ENCODE results near the gene LRRFIP2. TPM values are rescaled to one million over a fixed set of nuclear protein-coding genes. Genes with fewer than 3 reads are reported as not detected.

The LRRFIP2 gene
- total and polyA plus RNA-seq, 2 donors = 30.0 to 51.0 TPM

- WGBS = 81% methylated on average over 3 of the region's 3 CpGs
- H3K27ac ChIP-seq (ENCODE audit: low read depth) = no peak overlapping the region
- H3K4me3 ChIP-seq (ENCODE audit: low read depth, low read length) = no peak overlapping the region
- no peak for DNase-seq (ENCODE audit: extremely low spot score)
- no peaks in the 10 kb centered on the region for H3K36me3 ChIP-seq (ENCODE audit: insufficient read depth)
- H3K4me1 ChIP-seq (ENCODE audit: insufficient read depth) = no peaks in the 10 kb centered on the region
Measured at GRCh38 chr3:37173806-37174205, 576 bp downstream of the LRRFIP2 start.

DNA sequence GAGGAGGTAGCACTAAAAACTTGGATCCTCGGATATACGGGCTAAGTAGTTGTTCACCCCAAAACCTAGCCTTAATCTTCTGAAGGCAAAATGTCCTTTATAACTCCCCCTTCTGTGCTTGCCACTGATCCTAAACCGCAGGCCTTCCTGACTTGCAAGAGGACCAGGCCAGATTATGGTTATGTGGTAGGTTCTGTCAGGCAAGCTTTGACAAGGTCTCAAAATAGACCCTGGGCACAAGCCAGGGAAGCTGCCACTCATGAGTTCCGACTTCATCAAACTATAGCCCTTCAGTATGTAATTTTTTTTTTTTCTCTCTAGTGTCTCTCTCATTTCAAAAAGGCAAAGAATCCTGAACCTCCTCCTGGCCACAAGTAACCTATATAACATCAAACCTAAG, 3.2 kb downstream of the LRRFIP2 start:
- H3K27ac ChIP-seq (ENCODE audit: low read depth) = no peak overlapping the region
- no peak for DNase-seq (ENCODE audit: extremely low spot score)
- H3K4me1 ChIP-seq (ENCODE audit: insufficient read depth) = no peaks in the 10 kb centered on the region
- WGBS = 68% methylated on average over 4 of the region's 4 CpGs
- no peaks in the 10 kb centered on the region for H3K36me3 ChIP-seq (ENCODE audit: insufficient read depth)
- no peak overlapping the region for H3K4me3 ChIP-seq (ENCODE audit: low read depth, low read length)

DNA sequence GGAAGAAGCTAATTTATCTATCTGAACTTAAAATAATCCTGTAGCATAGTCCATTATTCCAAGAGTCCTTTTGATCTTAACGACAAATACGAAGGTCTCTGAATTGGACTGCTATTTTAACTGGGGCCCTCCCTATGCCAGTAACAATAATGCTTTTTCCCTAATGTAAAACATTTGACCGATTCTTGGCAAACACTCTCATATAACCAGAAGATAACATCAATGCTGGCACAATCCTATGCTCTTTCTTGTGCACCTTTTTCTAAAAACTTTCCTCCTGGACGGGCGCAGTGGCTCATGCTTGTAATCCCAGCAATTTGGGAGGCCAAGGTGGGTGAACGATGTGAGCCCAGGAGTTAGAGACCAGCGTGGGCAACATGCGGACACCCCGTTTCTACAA, 3.9 kb downstream of the LRRFIP2 start:
- H3K27ac ChIP-seq (ENCODE audit: low read depth) = no peak overlapping the region
- 81% methylated on average over 9 of the region's 9 CpGs for WGBS
- no peak for DNase-seq (ENCODE audit: extremely low spot score)
- no peaks in the 10 kb centered on the region for H3K4me1 ChIP-seq (ENCODE audit: insufficient read depth)
- H3K4me3 ChIP-seq (ENCODE audit: low read depth, low read length) = no peak overlapping the region
- no peaks in the 10 kb centered on the region for H3K36me3 ChIP-seq (ENCODE audit: insufficient read depth)

GRCh38 chr3:37170060-37170459, 4.3 kb downstream of the LRRFIP2 start:
- Histone ChIP-seq H3K4me3 (ENCODE audit: low read depth, low read length) (no peak overlapping the region), H3K4me1 (ENCODE audit: insufficient read depth) (no peaks in the 10 kb centered on the region), H3K27ac (ENCODE audit: low read depth) (no peak overlapping the region), H3K36me3 (ENCODE audit: insufficient read depth) (no peaks in the 10 kb centered on the region)
- DNase-seq (ENCODE audit: extremely low spot score) = no peak
- WGBS = 60% methylated on average over 1 of the region's 1 CpG

DNA sequence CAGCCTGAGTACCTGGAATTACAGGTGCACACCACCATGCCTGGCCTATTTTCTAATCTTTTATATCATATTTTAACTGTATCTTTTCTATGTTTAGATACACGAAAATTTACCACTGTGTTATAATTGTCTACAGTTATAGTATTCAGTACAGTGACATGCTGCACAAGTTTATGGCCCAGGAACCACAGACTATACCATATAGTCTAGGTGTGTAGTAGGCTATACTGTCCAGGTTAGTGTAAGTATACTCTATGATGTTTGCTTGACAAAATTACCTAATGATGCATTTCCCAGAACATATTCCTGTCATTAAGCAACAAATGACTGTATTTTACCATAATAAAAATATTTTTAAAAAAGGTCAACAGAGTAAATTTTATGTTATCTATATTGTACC, 5.5 kb downstream of the LRRFIP2 start:
- Histone ChIP-seq H3K36me3 (ENCODE audit: insufficient read depth) (no peaks in the 10 kb centered on the region), H3K4me3 (ENCODE audit: low read depth, low read length) (no peak overlapping the region), H3K4me1 (ENCODE audit: insufficient read depth) (no peaks in the 10 kb centered on the region), H3K27ac (ENCODE audit: low read depth) (no peak overlapping the region)
- 84% methylated on average over 1 of the region's 1 CpG for WGBS
- no peak for DNase-seq (ENCODE audit: extremely low spot score)

DNA sequence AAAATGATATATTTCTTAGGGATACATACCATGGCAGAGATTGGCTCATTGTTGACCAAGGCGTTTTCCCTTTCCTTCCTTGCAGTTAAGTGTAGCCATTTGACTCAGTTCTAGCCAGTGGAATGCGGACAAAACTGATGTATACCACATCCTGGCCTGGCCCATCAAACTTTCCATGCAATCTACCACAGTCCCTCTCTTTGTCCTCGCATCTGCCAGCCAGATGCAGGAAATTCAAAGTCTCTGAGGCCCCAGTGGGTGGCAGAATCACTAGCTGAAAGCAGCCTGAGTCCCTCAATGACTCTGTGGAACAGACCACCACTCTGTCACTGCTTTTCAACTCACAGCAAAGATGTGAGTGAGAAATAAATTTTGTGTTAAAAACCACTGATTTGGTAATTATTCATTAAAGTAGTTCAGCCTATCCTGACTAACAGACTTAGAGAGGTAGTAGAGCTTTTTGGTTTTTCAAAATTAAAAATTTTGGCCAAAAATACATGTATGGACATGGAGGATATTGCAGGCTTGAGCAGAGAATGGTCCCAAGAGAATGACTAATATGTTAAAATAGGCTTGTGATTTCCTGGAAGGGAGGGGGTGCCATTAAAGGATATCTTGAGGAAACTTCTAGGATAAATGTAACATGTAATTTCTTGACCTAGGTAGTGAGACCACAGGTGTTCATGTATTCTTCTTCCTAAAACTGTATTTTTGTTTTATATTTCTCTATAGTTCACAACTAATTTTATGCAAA, 10.9 kb downstream of the LRRFIP2 start:
- DNase-seq (ENCODE audit: extremely low spot score) = no peak
- H3K27ac ChIP-seq (ENCODE audit: low read depth) = no peak overlapping the region
- H3K4me1 ChIP-seq (ENCODE audit: insufficient read depth) = no peaks in the 10 kb centered on the region

GRCh38 chr3:37162501-37163245, 11.7 kb downstream of the LRRFIP2 start:
- DNase-seq (ENCODE audit: extremely low spot score) = no peak
- H3K36me3 ChIP-seq (ENCODE audit: insufficient read depth) = no peaks in the 10 kb centered on the region
- H3K27ac ChIP-seq (ENCODE audit: low read depth) = no peak overlapping the region
- WGBS = 68% methylated on average over 3 of the region's 3 CpGs
- H3K4me1 ChIP-seq (ENCODE audit: insufficient read depth) = no peaks in the 10 kb centered on the region
- no peak overlapping the region for H3K4me3 ChIP-seq (ENCODE audit: low read depth, low read length)

More for the DNA sequence above, 10.9 kb downstream of the LRRFIP2 start:
- 68% methylated on average over 3 of the region's 3 CpGs for WGBS
- Histone ChIP-seq H3K36me3 (ENCODE audit: insufficient read depth) (no peaks in the 10 kb centered on the region), H3K4me3 (ENCODE audit: low read depth, low read length) (no peak overlapping the region)

DNA sequence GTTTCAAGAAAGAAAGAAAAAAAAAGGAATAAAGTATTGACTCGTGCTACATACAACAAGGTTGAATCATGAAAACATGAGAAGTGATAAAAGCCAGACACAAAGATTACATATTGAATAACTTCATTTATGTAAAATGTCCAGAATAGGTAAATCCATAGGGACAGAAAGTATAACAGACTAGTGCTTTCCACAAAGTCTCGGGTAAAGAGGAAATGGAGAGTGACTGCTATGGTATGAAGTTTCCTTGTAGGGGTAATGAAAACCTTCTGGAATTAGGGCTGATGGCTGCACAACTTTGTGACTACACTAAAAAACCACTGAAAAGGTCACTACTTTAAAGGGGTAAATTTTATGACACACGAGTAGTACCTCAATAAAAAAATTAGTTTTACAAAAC, 13.0 kb downstream of the LRRFIP2 start:
- Histone ChIP-seq H3K36me3 (ENCODE audit: insufficient read depth) (no peaks in the 10 kb centered on the region), H3K4me1 (ENCODE audit: insufficient read depth) (no peaks in the 10 kb centered on the region), H3K27ac (ENCODE audit: low read depth) (no peak overlapping the region), H3K4me3 (ENCODE audit: low read depth, low read length) (no peak overlapping the region)
- no peak for DNase-seq (ENCODE audit: extremely low spot score)
- WGBS = 89% methylated on average over 3 of the region's 3 CpGs

DNA sequence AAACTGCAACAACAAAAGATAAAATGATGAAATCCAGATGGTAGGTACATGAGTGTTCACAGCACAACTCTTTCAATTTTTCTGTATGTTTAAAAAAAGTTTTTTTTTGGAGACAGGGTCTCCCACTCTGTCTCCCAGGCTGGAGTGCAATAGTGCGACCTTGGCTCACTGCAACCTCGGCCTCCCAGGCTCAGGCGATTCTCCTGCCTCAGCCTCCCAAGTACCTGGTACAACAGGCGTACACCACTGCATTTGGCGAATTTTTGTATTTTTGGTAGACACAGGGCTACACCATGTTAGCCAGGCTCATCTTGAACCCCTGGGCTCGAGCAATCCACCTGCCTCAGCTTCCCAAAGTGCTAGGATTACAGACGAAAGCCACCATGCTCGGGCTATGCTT, 18.6 kb downstream of the LRRFIP2 start:
- no peaks in the 10 kb centered on the region for H3K4me1 ChIP-seq (ENCODE audit: insufficient read depth)
- DNase-seq (ENCODE audit: extremely low spot score) = no peak
- H3K36me3 ChIP-seq (ENCODE audit: insufficient read depth) = no peaks in the 10 kb centered on the region
- WGBS = 94% methylated on average over 8 of the region's 8 CpGs
- H3K4me3 ChIP-seq (ENCODE audit: low read depth, low read length) = no peak overlapping the region
- no peak overlapping the region for H3K27ac ChIP-seq (ENCODE audit: low read depth)

DNA sequence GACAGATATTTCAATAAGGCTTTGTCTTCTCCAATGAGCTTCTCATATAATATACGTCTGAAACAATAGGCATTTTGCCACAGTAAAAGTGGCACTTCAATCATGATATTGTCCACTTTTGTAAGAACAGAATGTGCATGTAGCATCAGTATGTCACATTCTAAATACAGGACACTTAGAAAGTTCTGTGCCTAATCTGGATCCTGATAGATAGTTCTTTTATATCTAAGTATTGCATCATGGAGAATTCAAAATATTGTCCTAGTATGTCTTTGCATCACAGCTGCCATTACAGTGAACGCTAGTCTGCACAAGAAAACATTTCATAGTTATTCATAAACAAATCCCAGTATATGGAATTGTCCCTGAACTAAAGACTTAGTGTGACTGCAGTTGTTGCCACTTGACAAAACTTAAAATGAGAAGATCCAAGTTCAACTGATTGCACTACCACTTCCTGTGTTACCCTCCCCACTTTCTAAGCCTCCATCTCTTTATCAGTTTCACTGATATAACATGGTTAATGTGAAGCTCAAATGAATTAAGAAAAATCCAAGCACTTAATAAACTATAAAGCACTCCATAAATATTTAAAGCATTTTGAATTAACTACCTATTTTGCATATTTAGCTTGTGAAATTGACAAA, 19.6 kb downstream of the LRRFIP2 start:
- Histone ChIP-seq H3K4me3 (ENCODE audit: low read depth, low read length) (no peak overlapping the region), H3K36me3 (ENCODE audit: insufficient read depth) (no peaks in the 10 kb centered on the region), H3K27ac (ENCODE audit: low read depth) (no peak overlapping the region), H3K4me1 (ENCODE audit: insufficient read depth) (no peaks in the 10 kb centered on the region)
- WGBS = 66% methylated on average over 2 of the region's 2 CpGs
- DNase-seq (ENCODE audit: extremely low spot score) = no peak

DNA sequence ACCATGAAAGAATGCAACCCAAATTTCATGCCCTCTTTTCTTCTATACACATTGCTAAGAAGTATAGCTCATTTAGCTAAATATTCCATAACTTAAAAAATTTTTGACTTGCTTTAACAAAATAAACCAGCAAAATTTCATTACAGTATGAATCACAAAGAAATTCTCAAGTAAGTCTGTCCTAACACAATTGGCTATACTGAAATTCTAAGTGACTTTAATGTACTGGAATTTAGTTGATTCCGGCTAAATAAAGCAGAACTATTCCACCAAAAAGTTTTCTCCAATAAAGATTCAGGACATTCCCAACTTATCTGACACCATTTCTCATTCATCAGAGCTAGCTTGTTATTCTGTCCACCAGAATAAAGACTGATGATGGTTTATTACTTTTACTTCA, 23.8 kb downstream of the LRRFIP2 start:
- no peak for DNase-seq (ENCODE audit: extremely low spot score)
- Histone ChIP-seq H3K27ac (ENCODE audit: low read depth) (no peak overlapping the region), H3K4me1 (ENCODE audit: insufficient read depth) (no peaks in the 10 kb centered on the region), H3K36me3 (ENCODE audit: insufficient read depth) (peaks cover 2% of the 10 kb centered on the region), H3K4me3 (ENCODE audit: low read depth, low read length) (no peak overlapping the region)
- 93% methylated on average over 1 of the region's 1 CpG for WGBS

GRCh38 chr3:37149257-37149656, 25.1 kb downstream of the LRRFIP2 start:
- Histone ChIP-seq H3K4me3 (ENCODE audit: low read depth, low read length) (no peak overlapping the region), H3K27ac (ENCODE audit: low read depth) (no peak overlapping the region), H3K36me3 (ENCODE audit: insufficient read depth) (peaks cover 2% of the 10 kb centered on the region), H3K4me1 (ENCODE audit: insufficient read depth) (no peaks in the 10 kb centered on the region)
- DNase-seq (ENCODE audit: extremely low spot score) = no peak
- WGBS = 89% methylated on average over 4 of the region's 4 CpGs

- no peak overlapping the region for H3K27ac ChIP-seq (ENCODE audit: low read depth)
- WGBS = 89% methylated on average over 3 of the region's 3 CpGs
- H3K4me1 ChIP-seq (ENCODE audit: insufficient read depth) = no peaks in the 10 kb centered on the region
- peaks cover 2% of the 10 kb centered on the region for H3K36me3 ChIP-seq (ENCODE audit: insufficient read depth)
- no peak overlapping the region for H3K4me3 ChIP-seq (ENCODE audit: low read depth, low read length)
- DNase-seq (ENCODE audit: extremely low spot score) = no peak
Measured at GRCh38 chr3:37148208-37148607, 26.2 kb downstream of the LRRFIP2 start.

DNA sequence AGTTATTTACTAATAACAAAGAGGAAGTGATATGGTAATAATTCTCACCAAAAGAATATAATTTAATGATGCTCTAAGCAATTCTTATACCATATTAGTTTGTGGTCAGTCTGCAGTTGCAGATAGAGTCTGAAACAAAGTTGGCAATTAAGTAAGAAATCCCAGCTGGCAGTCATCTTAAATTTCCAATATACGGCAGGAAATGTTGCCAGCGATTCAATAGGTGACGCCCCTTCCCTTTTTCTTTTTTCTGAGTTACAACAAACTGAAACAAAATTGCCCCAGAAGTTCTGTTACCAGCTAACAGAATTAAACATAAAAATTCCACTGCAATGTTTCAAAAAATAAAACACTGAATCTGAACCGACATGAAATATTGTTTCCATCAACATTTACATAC, 26.7 kb downstream of the LRRFIP2 start:
- no peak for DNase-seq (ENCODE audit: extremely low spot score)
- H3K4me1 ChIP-seq (ENCODE audit: insufficient read depth) = no peaks in the 10 kb centered on the region
- WGBS = 57% methylated on average over 4 of the region's 4 CpGs

More for the DNA sequence above, 26.7 kb downstream of the LRRFIP2 start:
- H3K4me3 ChIP-seq (ENCODE audit: low read depth, low read length) = no peak overlapping the region
- peaks cover 2% of the 10 kb centered on the region for H3K36me3 ChIP-seq (ENCODE audit: insufficient read depth)
- H3K27ac ChIP-seq (ENCODE audit: low read depth) = no peak overlapping the region
